BE2C (cell line): ENCODE results near the gene RNF103.

Experiments used
- DNase-seq: peaks from one replicate; pipeline ENCODE4 v3.0.0-alpha.2; 2020
- H3K27me3 ChIP-seq: fragments of 250-450 bp; sonication (Bioruptor Pico); 2 replicates; pipeline ENCODE4 v1.5.1; 2020; ENCODE audit warnings: mild to moderate bottlenecking
- H3K36me3 ChIP-seq: fragments of 250-450 bp; sonication (Bioruptor Pico); 2 replicates; pipeline ENCODE4 v1.5.1; 2020; ENCODE audit warnings: mild to moderate bottlenecking
- H3K4me1 ChIP-seq: fragments of 250-450 bp; sonication (Bioruptor Pico); 2 replicates; pipeline ENCODE4 v1.5.1; 2020
- H3K4me3 ChIP-seq: 2 replicates; pipeline ENCODE4 v1.5.1; 2011; ENCODE audit warnings: low read depth, low read length
- H3K9me3 ChIP-seq: fragments of 250-450 bp; sonication (Bioruptor Pico); 2 replicates; pipeline ENCODE4 v1.5.1; 2020
- CTCF ChIP-seq: IDR thresholded peaks from 2 replicates; pipeline ENCODE4 v1.5.1; 2012; ENCODE audit warnings: mild to moderate bottlenecking, low read depth, low read length

The RNF103 gene

GRCh38 chr2:86650188-86650587 is 26.5 kb upstream of the RNF103 start:
- Histone ChIP-seq H3K4me1 (no peaks in the 10 kb centered on the region), H3K36me3 (no peaks in the 10 kb centered on the region), H3K27me3 (no peaks in the 10 kb centered on the region), H3K9me3 (no peaks in the 10 kb centered on the region), H3K4me3 (no peak overlapping the region)
- DNase-seq: no peak
- TF ChIP-seq CTCF: no peak

GRCh38 chr2:86649119-86649947 is 25.7 kb upstream of the RNF103 start:
- Histone ChIP-seq H3K4me1 (no peaks in the 10 kb centered on the region), H3K9me3 (no peaks in the 10 kb centered on the region), H3K4me3 (no peak overlapping the region), H3K36me3 (no peaks in the 10 kb centered on the region), H3K27me3 (no peaks in the 10 kb centered on the region)
- no peak for DNase-seq
- no peak for TF ChIP-seq CTCF

- Histone ChIP-seq H3K27me3 (no peaks in the 10 kb centered on the region), H3K4me1 (no peaks in the 10 kb centered on the region), H3K36me3 (no peaks in the 10 kb centered on the region), H3K4me3 (no peak overlapping the region), H3K9me3 (no peaks in the 10 kb centered on the region)
- no peak for TF ChIP-seq CTCF
- no peak for DNase-seq
Observed at GRCh38 chr2:86648681-86649080, 25.0 kb upstream of the RNF103 start.

- H3K4me1 ChIP-seq: no peaks in the 10 kb centered on the region
- DNase-seq: no peak
- no peak overlapping the region for H3K4me3 ChIP-seq
- H3K27me3 ChIP-seq: no peaks in the 10 kb centered on the region
- TF ChIP-seq CTCF: no peak
- H3K9me3 ChIP-seq: no peaks in the 10 kb centered on the region
- H3K36me3 ChIP-seq: no peaks in the 10 kb centered on the region
Observed at GRCh38 chr2:86646865-86647264, 23.2 kb upstream of the RNF103 start.

GRCh38 chr2:86646329-86646728 is 22.7 kb upstream of the RNF103 start:
- no peaks in the 10 kb centered on the region for H3K36me3 ChIP-seq
- H3K9me3 ChIP-seq: no peaks in the 10 kb centered on the region
- no peaks in the 10 kb centered on the region for H3K4me1 ChIP-seq
- no peak for TF ChIP-seq CTCF
- H3K27me3 ChIP-seq: no peaks in the 10 kb centered on the region
- H3K4me3 ChIP-seq: no peak overlapping the region
- no peak for DNase-seq

- no peaks in the 10 kb centered on the region for H3K9me3 ChIP-seq
- H3K4me1 ChIP-seq: no peaks in the 10 kb centered on the region
- DNase-seq: no peak
- no peaks in the 10 kb centered on the region for H3K27me3 ChIP-seq
- H3K4me3 ChIP-seq: no peak overlapping the region
- no peaks in the 10 kb centered on the region for H3K36me3 ChIP-seq
- no peak for TF ChIP-seq CTCF
Observed at GRCh38 chr2:86645752-86646151, 22.1 kb upstream of the RNF103 start.
